DOHH2 (cell line): ENCODE results near the gene CYTH3.

Experiments
- H3F3A ChIP-seq: fragments of 200-600 bp; sonication (generic), shearing (Covaris generic); 2 replicates; pipeline ENCODE4 v1.6.0; 2016; ENCODE audit warnings: antibody characterized with exemption, mild to moderate bottlenecking; ENCODE audit not compliant: control insufficient read depth, insufficient read depth
- H3K27ac ChIP-seq: fragments of 200-600 bp; sonication (generic); 2 replicates; pipeline ENCODE4 v1.5.1; 2014; ENCODE audit warnings: low read depth, mild to moderate bottlenecking, low read length, moderate library complexity
- H3K27me3 ChIP-seq: fragments of 200-600 bp; sonication (generic); 2 replicates; pipeline ENCODE4 v1.6.1; 2014; ENCODE audit warnings: mild to moderate bottlenecking, low read length, mixed read lengths; ENCODE audit not compliant: control insufficient read depth
- H3K36me3 ChIP-seq: fragments of 200-600 bp; sonication (generic); 2 replicates; pipeline ENCODE4 v1.6.1; 2014; ENCODE audit warnings: mild to moderate bottlenecking, low read length, moderate library complexity, mixed read lengths; ENCODE audit not compliant: control insufficient read depth
- H3K4me1 ChIP-seq: fragments of 200-600 bp; sonication (generic); 2 replicates; pipeline ENCODE4 v1.6.1; 2014; ENCODE audit warnings: mild to moderate bottlenecking, low read length, mixed read lengths; ENCODE audit not compliant: control insufficient read depth
- H3K4me2 ChIP-seq: fragments of 200-600 bp; sonication (generic); 2 replicates; pipeline ENCODE4 v1.6.0; 2014; ENCODE audit warnings: mild to moderate bottlenecking, low read length, moderate library complexity
- H3K4me3 ChIP-seq: fragments of 200-600 bp; sonication (generic); 2 replicates; pipeline ENCODE4 v1.5.1; 2014; ENCODE audit warnings: mild to moderate bottlenecking, low read length, mixed read lengths
- H3K79me2 ChIP-seq: fragments of 200-600 bp; sonication (generic); 2 replicates; pipeline ENCODE4 v1.6.1; 2014; ENCODE audit warnings: mild to moderate bottlenecking, low read length, mixed read lengths; ENCODE audit not compliant: control insufficient read depth
- H3K9me2 ChIP-seq: fragments of 200-600 bp; sonication (generic); replicated peaks from 2 replicates; pipeline ENCODE4 v1.6.1; 2014; ENCODE audit warnings: mild to moderate bottlenecking, low read length, mixed read lengths; ENCODE audit not compliant: control insufficient read depth
- H3K9me3 ChIP-seq: fragments of 200-600 bp; sonication (generic); 2 replicates; pipeline ENCODE4 v1.6.1; 2014; ENCODE audit warnings: antibody characterized with exemption, low read length, mixed read lengths; ENCODE audit not compliant: control insufficient read depth, insufficient read depth
- H4K20me1 ChIP-seq: fragments of 200-600 bp; sonication (generic); 2 replicates; pipeline ENCODE4 v1.6.0; 2014; ENCODE audit warnings: low read depth, mild to moderate bottlenecking, antibody characterized with exemption, low read length, moderate library complexity; ENCODE audit not compliant: control insufficient read depth, insufficient read depth
- CTCF ChIP-seq: fragments of 200-600 bp; sonication (generic); IDR thresholded peaks from one replicate; pipeline ENCODE4 v1.5.1; 2014; ENCODE audit warnings: antibody characterized with exemption, mild to moderate bottlenecking, low read depth, low read length; ENCODE audit not compliant: poor library complexity, severe bottlenecking
- EZH2phosphoT487 ChIP-seq: fragments of 200-600 bp; sonication (generic); IDR thresholded peaks from 2 replicates; pipeline ENCODE4 v1.6.1; 2017; ENCODE audit warnings: borderline replicate concordance, mild to moderate bottlenecking, antibody characterized with exemption, low read length, moderate library complexity, mixed read lengths

CYTH3 gene

GRCh38 chr7:6243168-6243567 lies 29.3 kb downstream of the CYTH3 start:
- TF ChIP-seq CTCF (no peak), EZH2phosphoT487 (no peak)
- H3K36me3 ChIP-seq, result no peaks in the 10 kb centered on the region
- H3K4me1 ChIP-seq, result peaks cover 4% of the 10 kb centered on the region
- H3K4me3 ChIP-seq, result no peak overlapping the region
- no peak overlapping the region for H3K4me2 ChIP-seq
- H3K27me3 ChIP-seq, result peaks cover 18% of the 10 kb centered on the region
- no peaks in the 10 kb centered on the region for H3K79me2 ChIP-seq
- no peaks in the 10 kb centered on the region for H3K9me2 ChIP-seq
- H4K20me1 ChIP-seq, result no peaks in the 10 kb centered on the region
- no peaks in the 10 kb centered on the region for H3K9me3 ChIP-seq
- H3K27ac ChIP-seq, result no peak overlapping the region
- no peaks in the 10 kb centered on the region for H3F3A ChIP-seq

- Histone ChIP-seq H3K27me3 (peaks cover 16% of the 10 kb centered on the region), H3K36me3 (no peaks in the 10 kb centered on the region), H3K4me3 (no peak overlapping the region), H3K79me2 (no peaks in the 10 kb centered on the region), H3K4me2 (no peak overlapping the region), H3K27ac (no peak overlapping the region), H4K20me1 (no peaks in the 10 kb centered on the region), H3F3A (no peaks in the 10 kb centered on the region), H3K9me2 (no peaks in the 10 kb centered on the region), H3K9me3 (no peaks in the 10 kb centered on the region), H3K4me1 (peaks cover 4% of the 10 kb centered on the region)
- TF ChIP-seq CTCF (no peak), EZH2phosphoT487 (no peak)
Measured at GRCh38 chr7:6242561-6242960, 29.9 kb downstream of the CYTH3 start.

GRCh38 chr7:6241607-6241973 lies 30.8 kb downstream of the CYTH3 start:
- Histone ChIP-seq H3K9me2 (no peaks in the 10 kb centered on the region), H3K9me3 (no peaks in the 10 kb centered on the region), H3K4me1 (peaks cover 4% of the 10 kb centered on the region), H3K4me3 (no peak overlapping the region), H3F3A (no peaks in the 10 kb centered on the region), H3K4me2 (no peak overlapping the region), H3K27me3 (peaks cover 12% of the 10 kb centered on the region; the same call in 1 of the 2 replicates), H3K27ac (no peak overlapping the region), H4K20me1 (no peaks in the 10 kb centered on the region), H3K79me2 (no peaks in the 10 kb centered on the region), H3K36me3 (no peaks in the 10 kb centered on the region)
- no peak for TF ChIP-seq EZH2phosphoT487
- no peak for TF ChIP-seq CTCF

GRCh38 chr7:6238309-6238925 lies 34.0 kb downstream of the CYTH3 start:
- Histone ChIP-seq H3K79me2 (no peaks in the 10 kb centered on the region), H3K4me3 (no peak overlapping the region), H3K36me3 (no peaks in the 10 kb centered on the region), H3K4me1 (peaks cover 4% of the 10 kb centered on the region), H3F3A (no peaks in the 10 kb centered on the region), H3K4me2 (no peak overlapping the region), H3K27me3 (peaks cover 8% of the 10 kb centered on the region), H4K20me1 (no peaks in the 10 kb centered on the region), H3K9me2 (no peaks in the 10 kb centered on the region), H3K9me3 (no peaks in the 10 kb centered on the region), H3K27ac (no peak overlapping the region)
- no peak for TF ChIP-seq EZH2phosphoT487
- no peak for TF ChIP-seq CTCF
